ENCODE results near the gene UBASH3A.

UBASH3A gene

GRCh38 chr21:42413093-42413492, 9.4 kb downstream of the UBASH3A start:
- no peak for DNase-seq

- DNase-seq = no peak
Observed at GRCh38 chr21:42413500-42413899, 9.8 kb downstream of the UBASH3A start.

GRCh38 chr21:42414066-42414465, 10.4 kb downstream of the UBASH3A start:
- no peak for DNase-seq

GRCh38 chr21:42414553-42414927, 10.8 kb downstream of the UBASH3A start:
- no peak for DNase-seq

- no peak for DNase-seq
Observed at GRCh38 chr21:42414928-42415769, 11.4 kb downstream of the UBASH3A start.

- no peak for DNase-seq
Observed at GRCh38 chr21:42417533-42417932, 13.8 kb downstream of the UBASH3A start.

- DNase-seq = no peak
Observed at GRCh38 chr21:42418886-42419285, 15.2 kb downstream of the UBASH3A start.

GRCh38 chr21:42419845-42420244, 16.1 kb downstream of the UBASH3A start:
- DNase-seq = no peak

- no peak for DNase-seq
Observed at GRCh38 chr21:42421018-42421793, 17.5 kb downstream of the UBASH3A start.

- DNase-seq = no peak
Observed at GRCh38 chr21:42423197-42423675, 19.5 kb downstream of the UBASH3A start.

GRCh38 chr21:42423685-42424084, 20.0 kb downstream of the UBASH3A start:
- DNase-seq = no peak

GRCh38 chr21:42424914-42425541, 21.3 kb downstream of the UBASH3A start:
- DNase-seq = no peak

- DNase-seq = no peak
Observed at GRCh38 chr21:42425591-42425990, 21.9 kb downstream of the UBASH3A start.

GRCh38 chr21:42426424-42426823, 22.7 kb downstream of the UBASH3A start:
- DNase-seq = no peak

GRCh38 chr21:42426876-42427480, 23.3 kb downstream of the UBASH3A start:
- no peak for DNase-seq

GRCh38 chr21:42427809-42428419, 24.2 kb downstream of the UBASH3A start:
- DNase-seq = no peak

GRCh38 chr21:42429021-42429420, 25.3 kb downstream of the UBASH3A start:
- no peak for DNase-seq

GRCh38 chr21:42429856-42430255, 26.2 kb downstream of the UBASH3A start:
- no peak for DNase-seq

- DNase-seq = no peak
Observed at GRCh38 chr21:42430521-42430920, 26.8 kb downstream of the UBASH3A start.

GRCh38 chr21:42431196-42431595, 27.5 kb downstream of the UBASH3A start:
- DNase-seq = no peak

GRCh38 chr21:42432695-42433094, 29.0 kb downstream of the UBASH3A start:
- DNase-seq = no peak

GRCh38 chr21:42433946-42434551, 30.3 kb downstream of the UBASH3A start:
- no peak for DNase-seq
